HTERT RPE-1 (cell line): ENCODE data around the gene DHX36.

Source experiments
- in situ Hi-C: fragments of 300-500 bp; cut with MboI; formaldehyde crosslinking; loops from 4 replicates; pipeline ENCODE4 v1.14.3; 2020; ENCODE audit warnings: low sequenced_read_pairs

The DHX36 gene

GRCh38 chr3:154285221-154285620 lies 39.1 kb downstream of the DHX36 start:
- in situ Hi-C loops, result no loop called here

GRCh38 chr3:154280161-154280560 lies 44.1 kb downstream of the DHX36 start:
- in situ Hi-C loops, result no loop called here

DNA sequence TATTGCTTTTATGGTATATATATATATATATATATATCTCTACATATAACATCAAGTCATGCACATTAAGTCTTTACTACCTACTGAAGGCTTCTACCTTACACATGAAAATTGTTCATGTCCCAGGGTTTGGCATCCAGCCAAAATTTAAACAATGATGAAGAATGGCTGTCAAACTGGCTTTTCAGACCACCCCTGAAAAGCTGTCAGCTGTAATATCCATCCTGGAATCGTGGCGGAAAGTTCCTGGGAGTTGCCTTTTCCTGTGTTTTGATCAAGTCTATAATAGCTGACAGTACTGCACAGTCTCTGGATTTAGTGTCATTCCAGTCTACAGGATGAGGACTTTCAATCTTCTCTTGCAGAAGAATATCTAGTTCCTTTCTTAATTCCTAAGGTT lies 48.3 kb downstream of the DHX36 start:
- in situ Hi-C loops, result no loop called here

GRCh38 chr3:154275292-154275691 lies 49.0 kb downstream of the DHX36 start:
- in situ Hi-C loops, result no loop called here

DNA sequence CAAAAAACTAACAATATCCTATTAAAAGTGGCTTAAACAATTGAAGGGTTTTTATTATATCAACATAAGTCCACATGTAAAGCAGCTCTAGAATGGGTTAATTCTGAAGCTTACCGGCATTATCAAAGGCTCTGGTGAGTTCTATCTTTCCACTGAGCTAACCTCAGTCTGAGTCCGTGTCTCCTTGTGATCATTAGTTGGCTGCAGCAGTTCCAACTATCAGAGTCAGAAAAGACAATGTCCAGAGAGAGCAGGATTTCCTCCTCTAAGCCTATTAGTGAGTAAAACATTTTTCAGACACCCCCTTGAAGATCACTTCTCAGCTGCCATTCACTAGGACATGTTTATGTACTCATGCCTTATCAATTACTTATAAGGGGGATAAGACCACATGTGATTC lies 49.9 kb downstream of the DHX36 start:
- in situ Hi-C loops, result no loop called here

DNA sequence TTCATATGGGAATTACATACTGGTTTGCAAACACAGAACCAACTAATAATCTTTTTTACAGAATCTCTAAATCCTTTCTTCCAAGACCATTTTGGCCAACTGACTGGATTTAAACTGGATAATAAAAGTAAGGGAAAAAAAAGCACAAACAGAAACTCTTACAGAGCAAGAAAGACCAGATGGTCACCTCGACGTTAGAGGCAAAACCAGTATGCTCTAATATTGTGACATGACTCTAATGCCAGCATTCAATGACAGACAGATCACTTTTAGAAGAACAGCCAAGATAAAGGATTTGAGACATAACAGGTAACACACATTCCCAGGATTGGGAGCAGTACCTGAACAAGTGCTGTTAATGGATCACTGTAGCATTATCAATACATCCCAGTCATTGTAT lies 50.9 kb downstream of the DHX36 start:
- in situ Hi-C loops, result no loop called here

DNA sequence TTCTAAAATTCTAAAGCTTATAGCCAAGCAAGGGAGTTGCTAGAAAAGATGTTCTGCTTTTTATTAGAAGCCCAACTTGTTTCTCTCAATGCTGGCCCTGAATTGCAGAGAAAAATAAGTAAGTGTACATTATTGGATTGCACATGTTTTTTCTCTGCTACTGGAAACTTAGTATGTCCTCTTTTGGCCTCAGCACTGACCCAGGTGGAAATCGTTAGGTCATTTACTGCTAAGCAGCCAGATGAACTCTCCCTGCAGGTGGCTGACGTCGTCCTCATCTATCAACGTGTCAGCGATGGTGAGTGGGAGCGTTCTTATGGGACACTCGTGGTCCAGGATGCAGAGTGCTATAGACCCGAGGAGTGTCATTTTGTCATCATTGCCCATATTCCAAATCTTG lies 69.8 kb downstream of the DHX36 start:
- in situ Hi-C loops, result no loop called here

DNA sequence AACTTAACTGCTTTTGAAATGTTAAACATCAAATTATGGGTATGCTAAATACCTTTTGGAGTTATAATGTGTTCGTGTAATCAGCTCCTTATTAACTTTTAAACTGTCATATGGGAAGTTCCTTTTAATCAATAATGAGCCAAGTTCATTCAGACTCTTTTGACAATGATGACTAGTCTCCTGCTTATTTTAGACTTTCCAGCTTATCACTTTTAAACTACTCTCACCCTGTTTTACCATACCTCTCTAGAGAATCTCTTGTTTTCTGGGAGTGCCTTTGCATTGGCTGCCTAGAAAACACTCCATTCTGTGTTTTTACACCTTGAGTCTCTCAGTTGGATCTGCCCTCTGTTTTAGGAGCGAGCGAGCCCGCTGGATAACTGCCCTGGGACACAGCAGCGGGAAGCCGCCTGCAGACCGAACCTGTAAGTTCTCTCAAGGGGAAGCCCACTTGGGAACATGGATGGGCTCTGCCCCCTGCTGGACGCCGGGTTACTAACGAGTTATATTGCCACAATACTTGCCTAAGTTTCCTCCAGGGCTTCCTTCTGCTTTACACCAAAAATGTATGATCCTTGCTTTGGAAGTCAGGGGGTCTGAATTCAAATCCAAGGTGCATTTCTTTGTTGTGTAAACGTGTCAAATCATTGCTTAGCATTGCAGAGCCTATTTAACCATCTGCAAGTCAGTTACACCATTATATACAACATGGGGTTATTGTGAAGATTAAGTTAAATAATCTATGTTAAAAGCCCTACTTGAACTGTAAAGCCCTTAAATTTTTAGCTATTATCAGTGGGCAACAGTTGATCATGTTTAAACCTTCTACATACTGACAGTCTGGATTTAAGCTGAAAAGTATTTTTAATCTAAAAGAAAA lies 71.3 kb downstream of the DHX36 start:
- in situ Hi-C loops, result no loop called here

GRCh38 chr3:154251610-154252009 lies 72.7 kb downstream of the DHX36 start:
- in situ Hi-C loops, result no loop called here

GRCh38 chr3:154250291-154250690 lies 74.0 kb downstream of the DHX36 start:
- in situ Hi-C loops, result no loop called here

DNA sequence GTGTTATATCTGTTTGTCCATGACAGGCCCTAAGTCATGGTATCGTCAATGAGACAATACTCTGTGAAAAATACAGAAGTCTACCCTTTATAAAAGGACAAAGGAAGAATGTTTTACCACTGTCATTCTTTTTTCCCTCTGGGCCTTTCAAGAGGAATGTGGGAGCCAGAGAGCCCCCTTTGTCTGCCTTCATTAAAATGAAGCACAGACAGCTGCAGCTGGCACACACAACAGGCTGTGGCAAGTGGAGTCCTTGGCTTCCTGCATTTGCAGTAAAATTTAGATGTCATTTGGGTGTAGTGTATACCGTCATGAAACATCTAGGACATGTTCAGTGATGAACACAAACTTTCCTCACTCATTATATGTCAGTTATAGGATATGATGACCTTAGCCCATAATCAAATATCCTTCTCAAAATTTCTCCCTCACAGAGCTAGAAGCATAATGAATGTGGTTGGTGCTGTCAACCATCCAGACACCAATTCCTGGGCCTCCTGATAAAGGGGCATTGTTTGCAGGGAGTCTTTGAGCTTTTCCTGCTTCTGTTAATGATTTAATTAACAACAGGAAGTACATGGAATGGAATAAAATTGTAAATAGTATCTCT lies 76.4 kb downstream of the DHX36 start:
- in situ Hi-C loops, result no loop called here

GRCh38 chr3:154244644-154245043 lies 79.6 kb downstream of the DHX36 start:
- in situ Hi-C loops, result no loop called here

DNA sequence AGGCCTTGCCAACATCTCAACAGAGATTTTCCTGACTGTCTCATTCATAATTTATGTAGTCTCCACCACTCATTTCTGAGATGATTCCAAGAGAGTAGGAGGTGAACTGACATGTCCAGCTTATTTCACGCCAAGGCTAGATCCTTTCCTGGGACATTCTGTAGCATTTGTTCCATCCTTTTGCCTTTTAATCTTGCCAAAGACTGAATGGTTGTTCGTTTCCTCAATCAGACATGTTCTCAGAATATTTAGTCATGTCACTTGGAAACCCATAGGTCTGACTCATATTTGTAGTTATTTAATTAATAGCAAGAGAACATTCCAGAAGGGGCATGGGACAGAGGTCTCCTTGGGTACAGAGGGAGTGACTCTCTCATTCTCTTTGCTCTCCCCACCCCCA lies 80.9 kb downstream of the DHX36 start:
- in situ Hi-C loops, result no loop called here

DNA sequence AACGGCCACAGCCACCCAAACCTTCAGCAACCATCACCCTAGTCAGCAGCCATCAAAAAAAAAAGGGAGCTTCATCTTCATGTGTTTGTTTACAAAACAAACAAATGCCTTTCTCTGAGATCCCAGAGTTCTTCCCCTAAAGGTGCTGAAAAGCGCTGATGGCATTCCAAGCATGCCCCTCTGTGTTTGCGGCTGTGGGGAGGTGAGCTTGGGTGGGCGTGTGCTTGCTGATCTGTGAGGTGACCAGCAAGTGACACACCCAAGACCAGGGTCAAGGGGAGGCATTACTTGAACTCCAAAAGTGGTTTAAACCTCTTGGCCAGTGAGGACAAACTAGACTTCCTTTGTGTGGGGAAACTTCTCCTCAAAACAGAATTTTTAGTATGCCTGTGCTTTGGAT lies 81.5 kb downstream of the DHX36 start:
- in situ Hi-C loops, result no loop called here

DNA sequence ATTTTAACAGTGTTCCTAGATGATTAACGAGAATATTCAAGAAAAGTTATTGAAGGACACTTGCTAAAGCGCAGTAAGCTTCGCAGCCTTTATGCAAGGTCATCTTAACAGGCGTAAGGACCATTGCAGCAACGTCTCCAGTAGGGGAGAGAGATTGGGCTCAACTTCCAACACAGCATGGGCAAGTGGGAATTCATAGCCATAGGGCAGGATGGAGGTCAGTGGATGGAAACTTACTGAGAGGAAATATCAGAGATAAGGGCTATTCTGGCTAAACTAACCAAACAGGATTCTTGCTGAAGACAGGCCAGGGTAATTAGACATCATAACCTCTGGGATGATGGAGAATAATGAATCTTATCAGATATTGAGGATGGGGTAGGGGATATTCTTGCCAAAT lies 82.8 kb downstream of the DHX36 start:
- in situ Hi-C loops, result no loop called here

DNA sequence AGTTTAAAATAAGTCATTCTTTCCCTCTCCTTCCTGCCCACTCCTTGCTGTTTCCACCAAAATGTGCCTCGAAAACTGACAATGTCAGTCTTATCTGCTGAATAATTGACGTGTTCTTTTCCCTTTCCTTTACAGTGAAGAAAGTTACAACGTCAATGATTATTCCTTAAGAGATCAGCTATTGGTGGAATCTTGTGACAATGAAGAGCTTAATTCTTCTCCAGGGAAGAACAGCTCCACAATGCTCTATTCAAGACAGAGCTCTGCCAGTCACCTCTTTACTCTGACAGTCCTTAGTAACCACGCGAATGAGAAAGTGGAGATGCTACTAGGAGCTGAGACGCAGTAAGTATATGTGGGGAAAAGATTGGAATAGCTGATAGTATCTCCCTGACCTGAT lies 84.1 kb downstream of the DHX36 start:
- in situ Hi-C loops, result no loop called here

GRCh38 chr3:154236331-154236730 lies 88.0 kb downstream of the DHX36 start:
- in situ Hi-C loops, result no loop called here

- in situ Hi-C loops, result no loop called here
These were observed 89.0 kb downstream of the DHX36 start for GRCh38 chr3:154235330-154235729.

- in situ Hi-C loops, result no loop called here
These were observed 95.1 kb downstream of the DHX36 start for GRCh38 chr3:154229217-154229590.

GRCh38 chr3:154228561-154229216 lies 95.6 kb downstream of the DHX36 start:
- in situ Hi-C loops, result no loop called here

DNA sequence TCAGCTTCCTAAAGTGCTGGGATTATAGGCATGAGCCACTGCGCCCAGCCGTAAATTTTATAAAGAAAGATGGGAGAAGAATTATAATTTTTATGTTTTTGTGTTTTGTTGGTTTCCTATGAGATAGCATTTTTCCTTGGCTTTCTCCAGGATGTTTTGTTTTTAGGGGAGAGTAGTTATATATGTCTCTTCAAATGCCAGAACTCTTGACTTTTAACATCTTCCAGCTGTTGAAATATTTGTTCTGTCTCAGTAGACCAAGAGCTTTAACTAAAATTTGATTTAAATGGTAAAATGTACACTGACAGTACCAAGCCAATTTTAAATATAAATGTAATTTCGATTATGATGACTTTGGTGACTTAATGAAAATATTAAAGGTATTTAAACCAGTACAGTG lies 96.8 kb downstream of the DHX36 start:
- in situ Hi-C loops, result no loop called here

- in situ Hi-C loops, result no loop called here
These were observed 98.8 kb downstream of the DHX36 start for GRCh38 chr3:154225536-154225935.
